DMS53 treated with DMSO at 0.1 percent for 48 hours (cell line): ENCODE results near the gene ACAP2.
"Not testable (repeated sequence)": the region's sequence is repeated elsewhere in the genome, so short reads cannot be mapped to it uniquely, and the experiment has no call there.

Experiments used
- DNase-seq: peaks from one replicate; lab custom pipeline; 2025; ENCODE audit not compliant: unreplicated experiment; lab: John Stamatoyannopoulos, UW

The ACAP2 gene

DNA sequence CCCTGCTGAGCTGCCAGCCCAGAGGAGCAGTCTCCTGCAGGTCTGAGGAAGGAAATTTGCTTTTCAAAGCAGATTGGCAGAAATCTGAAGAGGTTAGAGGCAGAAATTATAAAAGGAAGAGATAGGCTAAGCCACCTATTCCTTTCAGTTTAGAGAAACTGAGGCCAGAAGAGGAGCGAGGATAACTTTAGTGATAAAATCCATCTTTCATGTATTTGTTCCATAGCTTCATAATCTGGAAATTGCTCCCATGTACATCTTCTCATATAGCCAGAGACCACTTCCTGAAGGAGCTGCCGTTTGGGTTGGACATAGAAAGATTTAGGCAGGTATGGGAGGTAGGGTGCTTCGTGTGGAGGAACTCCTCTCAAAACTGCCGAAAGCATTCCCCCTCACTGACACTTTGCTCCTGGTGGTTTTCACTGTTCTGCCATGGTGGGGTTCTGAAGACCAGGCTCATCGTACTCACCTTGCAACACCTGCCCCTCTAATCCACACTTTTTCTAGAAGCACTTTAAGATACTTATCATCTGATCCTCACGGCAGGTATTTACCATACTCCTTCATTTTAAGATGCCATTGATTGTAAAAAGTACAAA, 670 bp upstream of the ACAP2 start:
- no peak for DNase-seq

DNA sequence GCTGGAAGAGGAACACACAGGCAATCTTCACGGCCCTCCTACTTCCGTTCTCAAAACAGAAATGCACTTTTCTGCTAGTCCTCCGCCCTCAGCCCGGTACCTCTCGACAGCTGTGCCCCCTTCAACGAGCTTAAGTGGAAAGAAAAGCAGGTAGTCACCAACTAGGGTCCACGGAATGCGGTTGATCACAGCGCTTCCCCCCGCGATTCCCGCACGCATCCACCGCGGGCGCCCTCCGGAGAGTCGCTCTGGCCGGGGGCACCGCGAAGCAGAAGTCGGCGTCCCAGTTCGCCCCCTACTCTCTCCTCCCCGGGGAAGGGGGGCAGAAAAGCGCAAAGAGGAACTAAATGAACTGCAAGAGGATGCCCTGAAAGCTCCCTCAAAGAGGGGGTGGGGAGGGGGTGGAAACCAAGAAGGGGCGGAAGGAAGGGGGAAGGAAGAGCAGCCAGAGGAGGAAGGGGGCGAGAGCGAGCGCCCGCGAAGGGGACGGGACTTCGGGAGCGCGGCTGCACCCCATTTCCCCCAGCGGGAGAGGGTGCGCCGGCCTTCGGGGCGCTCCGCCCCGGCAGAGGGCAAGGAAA, 738 bp downstream of the ACAP2 start:
- DNase-seq: no peak

DNA sequence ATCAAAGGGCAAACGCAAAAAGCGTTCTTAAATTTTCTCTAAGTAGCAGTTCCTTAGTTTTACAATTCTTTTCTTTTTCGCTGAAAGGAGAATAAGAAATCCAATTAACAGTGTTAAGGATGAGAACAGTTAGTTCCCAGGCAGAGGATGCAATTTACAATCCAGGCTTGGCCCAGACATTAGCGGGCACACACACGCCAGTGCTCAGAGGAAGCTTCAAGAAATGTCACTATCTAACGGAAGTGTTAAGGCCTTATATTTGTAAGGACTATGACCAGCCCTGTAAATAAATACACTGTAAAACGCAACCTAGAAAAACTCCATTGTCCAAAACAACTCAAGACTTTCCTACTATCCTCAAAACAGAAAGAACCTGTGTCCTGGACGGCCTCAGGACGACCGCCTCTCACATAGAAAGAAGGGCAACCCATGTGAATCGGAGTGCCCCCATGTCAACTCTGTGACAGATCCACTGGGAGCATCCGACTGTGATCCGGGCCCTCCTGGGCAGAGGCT, 1.3 kb downstream of the ACAP2 start:
- no peak for DNase-seq

DNA sequence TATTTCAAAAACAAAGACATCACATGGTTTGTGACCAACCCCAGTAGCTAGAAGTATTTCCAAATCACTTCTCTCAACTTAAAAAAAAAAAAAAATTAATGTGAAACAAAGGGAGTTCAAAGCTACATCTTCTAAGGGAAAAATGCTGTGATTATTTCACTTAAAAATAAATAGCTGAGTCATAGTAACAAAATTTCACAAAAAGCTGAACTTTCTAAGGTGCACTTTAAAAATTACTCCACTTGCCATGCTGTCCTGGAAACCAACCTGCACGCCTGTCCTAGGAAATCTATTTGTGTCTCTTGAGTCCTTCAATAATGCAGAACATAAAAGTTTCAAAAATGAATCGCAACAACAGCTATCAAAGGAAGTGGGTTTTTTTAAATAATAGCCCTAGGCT, 1.8 kb downstream of the ACAP2 start:
- no peak for DNase-seq

DNA sequence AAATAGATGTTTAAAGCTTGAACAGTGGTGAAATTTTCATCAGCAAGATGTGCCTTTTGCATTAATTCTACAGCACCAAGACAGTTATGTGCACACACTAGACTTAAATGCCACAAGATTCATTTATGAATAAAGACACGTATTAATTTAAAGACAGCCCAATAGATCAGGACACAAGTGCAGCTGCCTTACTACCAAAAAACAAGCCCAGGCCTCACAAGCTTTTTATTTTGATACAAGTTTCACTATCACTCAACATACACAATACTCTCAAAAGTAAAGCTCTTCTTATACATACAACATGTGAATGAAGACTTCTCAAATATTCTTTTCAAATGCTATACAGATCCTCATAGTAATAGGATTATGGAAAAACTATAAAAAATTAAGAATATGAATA, 2.4 kb downstream of the ACAP2 start:
- no peak for DNase-seq

DNA sequence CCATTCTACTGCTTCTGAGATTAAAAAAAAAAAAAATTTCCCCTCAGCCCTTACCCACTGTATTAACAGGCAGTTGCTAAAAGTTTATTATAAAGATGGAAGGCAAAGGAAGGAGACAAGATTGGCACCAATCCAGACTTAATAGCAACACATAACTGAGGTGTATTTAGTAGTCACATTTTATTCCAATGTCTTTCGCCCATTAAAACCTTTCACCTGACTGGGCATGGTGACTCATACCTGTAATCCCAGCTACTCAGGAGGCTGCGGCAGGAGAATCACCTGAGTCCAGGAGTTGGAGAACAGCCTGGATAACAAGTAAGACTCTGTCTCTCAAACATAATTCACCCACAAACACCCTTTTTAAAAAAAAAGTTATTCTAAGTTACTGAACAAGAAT, 4.4 kb downstream of the ACAP2 start:
- DNase-seq: no peak

DNA sequence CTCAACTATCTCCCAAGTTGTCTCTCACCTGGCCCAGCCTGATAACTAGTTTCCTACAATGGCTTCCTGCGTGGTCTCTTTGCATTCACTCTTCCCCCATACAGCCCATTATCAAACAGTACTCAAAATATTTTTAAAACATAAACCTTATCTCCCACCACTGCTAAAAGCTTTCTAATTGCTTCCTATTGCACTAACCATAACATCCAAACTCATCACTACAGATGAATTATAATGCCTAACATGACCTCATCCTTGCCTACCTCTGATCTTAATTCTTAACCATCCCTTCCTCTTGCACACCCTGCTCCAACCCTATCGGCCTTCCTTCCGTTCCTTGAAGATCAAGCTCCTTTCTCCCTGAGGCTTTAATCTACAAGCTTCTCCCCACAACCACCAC, 17.0 kb downstream of the ACAP2 start:
- no peak for DNase-seq

DNA sequence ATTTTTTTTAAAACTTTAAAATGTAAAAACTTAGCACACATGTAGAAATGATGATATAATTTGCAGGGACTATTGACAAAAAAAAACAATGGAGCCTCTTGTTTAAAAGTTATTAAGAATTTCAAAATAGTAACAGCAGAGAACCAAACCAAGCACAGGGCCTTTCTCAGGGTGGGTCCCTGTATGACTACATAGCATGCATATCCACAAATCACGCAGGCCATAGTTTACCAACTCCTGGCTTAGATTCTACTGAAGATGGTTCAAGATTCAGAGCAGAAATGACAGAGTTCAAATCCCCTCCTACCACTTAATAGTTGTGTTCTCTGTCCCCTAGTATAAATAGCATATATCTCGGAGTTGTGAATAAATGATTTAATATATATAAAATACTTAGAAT, 19.0 kb downstream of the ACAP2 start:
- no peak for DNase-seq

DNA sequence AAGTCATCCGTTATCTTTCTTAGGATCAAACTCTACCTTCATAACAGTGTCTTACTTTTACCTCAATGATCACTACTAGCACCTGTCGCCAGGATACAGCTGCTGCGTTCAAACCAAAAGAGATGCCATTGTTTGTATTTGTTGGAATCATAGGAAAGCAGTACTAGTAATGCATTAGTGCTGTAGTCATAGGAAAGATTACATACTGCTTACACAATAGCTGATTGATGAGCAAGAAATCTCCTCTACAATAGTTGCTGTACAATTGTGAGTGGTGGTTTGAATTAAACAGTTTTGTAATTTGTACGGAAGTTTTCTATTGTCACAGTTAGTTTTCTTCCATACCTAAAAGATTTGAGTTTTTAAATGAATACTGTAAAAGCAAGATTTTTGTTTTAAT, 21.4 kb downstream of the ACAP2 start:
- no peak for DNase-seq

DNA sequence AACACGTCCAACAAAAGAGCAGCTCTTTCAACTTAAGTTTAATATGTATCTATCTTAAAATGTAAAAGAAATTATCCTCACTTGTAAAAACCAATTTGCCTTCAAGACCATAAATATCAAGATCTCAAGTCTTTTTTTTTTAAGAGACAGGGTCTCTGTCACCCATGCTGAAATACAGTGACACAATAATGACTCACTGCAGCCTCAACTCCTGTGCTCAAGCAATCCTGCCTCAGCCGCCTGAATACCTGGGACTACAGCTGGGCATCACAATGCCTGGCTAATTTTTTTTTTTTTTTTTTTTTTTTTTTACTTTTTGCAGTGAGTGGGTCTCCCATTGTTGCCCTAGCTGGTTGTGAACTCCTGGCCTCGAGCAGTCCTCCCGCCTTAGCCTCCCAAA, 26.0 kb downstream of the ACAP2 start:
- DNase-seq: no peak

DNA sequence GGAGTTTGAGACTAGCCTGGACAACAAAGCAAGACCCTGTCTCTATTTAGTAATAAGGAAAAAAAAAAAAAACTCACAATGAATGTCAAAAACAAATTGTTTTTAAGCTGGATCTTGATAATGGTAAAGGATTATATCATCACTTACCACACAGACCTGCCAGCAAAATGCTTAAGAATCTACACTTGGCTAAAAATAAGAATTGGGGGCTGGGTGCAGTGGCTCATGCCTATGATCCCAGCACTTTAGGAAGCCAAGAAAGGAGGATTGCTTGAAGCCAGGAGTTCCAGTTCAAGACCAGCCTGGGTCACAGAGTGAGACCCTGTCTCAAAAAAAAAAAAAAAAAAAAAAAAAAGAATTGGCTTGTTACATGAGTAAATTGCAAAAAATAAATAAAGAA, 31.0 kb downstream of the ACAP2 start:
- no peak for DNase-seq

DNA sequence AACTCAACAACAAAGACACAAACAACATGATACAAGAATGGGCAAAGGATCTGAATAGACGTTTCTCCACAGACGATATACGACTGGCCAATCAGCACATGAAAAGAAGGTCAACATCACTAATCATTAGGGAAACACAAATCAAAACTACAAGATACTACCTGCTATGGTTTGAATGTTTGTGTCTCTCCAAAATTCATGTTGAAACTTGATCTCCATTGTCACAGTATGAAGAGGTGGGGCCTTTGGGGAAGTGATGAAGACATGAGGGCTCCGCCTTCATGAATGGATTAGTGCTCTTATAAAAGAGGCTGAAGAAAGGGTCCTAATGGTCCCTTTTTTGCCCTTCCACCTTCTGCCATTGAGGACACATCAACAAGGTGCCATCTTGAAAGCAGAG, 32.3 kb downstream of the ACAP2 start:
- no peak for DNase-seq

DNA sequence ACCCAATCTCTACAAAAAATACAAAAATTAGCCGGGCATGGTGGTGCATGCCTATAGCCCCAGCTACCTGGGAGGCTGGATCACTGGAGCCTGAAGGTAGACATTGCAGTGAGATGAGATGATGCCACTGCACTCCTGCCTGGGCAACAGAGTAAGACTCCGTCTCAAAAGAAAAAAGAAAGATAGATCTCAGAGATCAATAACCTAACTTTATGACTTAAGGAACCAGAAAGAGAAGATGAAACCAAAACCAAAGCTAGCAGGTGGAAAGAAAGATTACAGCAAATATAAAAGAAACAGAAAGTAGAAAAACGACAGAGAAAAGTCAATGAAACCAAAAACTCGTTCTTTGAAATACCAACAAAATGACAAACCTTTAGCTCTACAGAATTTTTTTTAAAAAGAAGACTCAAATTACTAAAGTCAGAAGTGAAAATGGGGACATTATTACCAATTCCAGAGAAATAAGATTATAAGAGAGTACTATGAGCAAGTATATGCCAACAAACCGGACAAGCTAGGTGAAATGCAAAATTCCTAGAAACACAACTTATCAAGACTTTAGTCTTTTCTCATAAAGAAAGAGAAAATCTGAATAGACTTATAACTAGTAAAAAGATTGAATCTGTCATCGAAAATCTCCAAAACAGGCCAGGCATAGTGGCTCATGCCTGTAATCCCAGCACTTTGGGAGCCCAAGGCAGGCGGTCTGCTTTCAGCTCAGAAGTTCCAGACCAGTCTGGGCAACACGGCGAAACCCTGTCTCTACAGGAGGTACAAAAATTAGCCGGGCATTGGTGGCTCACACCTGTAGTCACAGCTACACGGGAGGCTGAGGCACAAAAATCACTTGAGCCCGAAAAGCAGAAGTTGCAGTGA, 35.0 kb downstream of the ACAP2 start:
- no peak for DNase-seq

DNA sequence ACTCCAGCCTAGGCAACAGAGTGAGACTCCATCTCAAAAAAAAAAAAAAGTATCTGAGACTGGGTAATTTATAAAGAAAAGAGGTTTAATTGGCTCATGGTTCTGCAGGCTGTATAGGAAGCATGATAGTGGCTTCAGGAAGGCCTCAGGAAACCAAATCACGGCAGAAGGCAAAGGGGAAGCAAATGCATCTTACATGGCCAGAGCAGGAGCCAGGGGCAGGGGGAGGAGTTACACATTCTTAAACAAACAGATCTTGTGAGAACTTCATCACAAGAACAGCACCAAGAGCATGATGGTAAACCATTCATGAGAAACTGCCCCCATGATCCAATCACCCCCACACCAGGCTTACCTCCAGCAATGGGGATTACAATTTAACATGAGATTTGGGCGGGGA, 37.2 kb downstream of the ACAP2 start:
- no peak for DNase-seq

DNA sequence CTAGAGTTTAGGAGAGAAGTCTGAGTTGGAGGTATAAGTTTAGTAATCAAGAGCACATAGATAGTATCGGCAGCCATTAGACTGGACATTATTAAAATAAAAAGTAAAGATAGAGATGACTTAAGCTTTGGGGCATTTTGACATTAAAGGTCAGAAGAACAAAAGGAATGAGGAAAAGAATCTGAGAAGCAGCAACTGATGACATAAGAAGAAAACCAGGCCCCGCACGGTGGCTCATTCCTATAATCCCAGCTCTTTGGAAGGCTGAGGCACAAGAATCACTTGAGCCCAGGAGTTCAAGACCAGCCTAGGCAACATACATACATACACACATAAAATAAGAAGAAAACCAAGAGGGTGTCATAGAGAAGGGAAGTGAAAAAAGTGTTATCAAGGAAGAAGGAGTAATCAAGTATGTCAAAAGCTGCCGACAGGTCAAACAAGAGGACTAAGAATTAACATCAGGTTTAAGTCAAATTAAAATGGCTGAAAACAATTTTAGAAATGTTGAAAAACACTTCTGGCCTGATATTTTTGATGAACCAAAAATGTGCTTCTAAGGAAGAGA, 38.9 kb downstream of the ACAP2 start:
- no peak for DNase-seq

DNA sequence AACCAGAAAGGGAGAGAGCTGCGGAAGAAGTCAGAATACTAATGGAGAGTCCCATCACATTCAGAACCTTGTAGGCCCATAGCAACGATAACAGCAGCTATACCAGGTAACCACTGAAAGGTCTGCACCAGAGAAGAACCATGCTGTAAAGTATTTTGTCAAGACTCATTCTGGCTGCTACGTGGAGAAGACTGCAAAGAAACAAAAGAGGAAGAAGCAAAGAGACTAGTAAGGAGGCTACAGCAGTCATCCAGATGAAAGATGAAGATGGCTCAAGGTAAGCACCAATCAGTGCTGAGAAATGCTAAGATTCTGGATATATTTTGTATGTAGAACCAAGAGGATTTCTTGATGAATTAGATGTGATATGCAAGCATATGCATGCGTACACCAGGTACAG, 39.6 kb downstream of the ACAP2 start:
- no peak for DNase-seq

DNA sequence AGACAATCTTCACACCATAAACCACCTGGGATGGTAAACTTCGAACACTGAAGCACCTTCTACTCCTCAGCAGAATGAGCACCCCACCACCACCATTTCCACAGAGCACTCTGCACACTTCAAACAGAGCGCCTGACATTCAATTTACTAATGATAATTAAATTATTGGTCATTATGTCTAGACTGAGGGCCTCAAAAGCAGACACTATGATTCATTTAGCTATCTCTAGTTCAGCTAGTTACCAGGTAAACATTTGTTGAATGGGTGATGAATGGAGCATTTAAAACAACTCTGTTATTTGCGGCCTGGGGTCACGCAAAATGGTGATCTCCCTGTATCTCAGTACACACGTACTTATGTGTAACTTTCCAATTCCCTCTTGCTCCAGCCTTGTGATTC, 40.9 kb downstream of the ACAP2 start:
- no peak for DNase-seq

DNA sequence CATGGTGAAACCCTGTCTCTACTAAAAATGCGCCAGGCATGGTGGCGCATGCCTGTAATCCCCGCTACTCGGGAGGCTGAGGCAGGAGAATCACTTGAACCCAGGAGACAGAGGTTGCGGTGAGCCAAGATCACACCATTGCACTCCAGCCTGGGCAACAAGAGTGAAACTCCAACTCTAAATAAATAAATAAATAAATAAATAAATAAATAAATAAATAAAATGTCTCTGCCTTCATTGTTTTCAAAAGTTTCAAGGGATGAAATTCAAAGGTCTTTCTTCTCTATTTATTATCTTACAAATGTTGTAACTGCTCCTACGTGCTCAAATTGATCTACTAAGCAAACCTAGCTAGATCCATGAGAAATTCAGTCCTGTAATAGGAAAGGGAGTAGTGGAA, 44.4 kb downstream of the ACAP2 start:
- not testable (repeated sequence) for DNase-seq

DNA sequence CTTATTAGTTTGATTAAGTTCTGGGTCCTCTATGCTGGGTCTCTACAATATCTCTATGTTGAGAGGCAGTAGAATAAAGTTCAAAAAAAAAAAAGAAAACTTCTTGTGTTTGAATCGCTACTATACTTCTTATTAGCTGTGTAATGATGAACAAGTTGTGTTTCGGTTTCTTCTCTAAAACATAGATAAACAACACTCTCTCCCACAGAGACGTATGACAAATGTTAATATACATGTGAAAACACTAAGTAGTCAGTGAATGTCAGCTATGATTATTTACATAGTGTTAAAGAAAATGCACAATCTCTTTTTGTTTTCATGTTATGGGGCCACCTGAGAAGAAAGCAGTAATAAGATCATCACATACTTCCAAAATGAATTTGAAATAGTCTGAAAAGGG, 45.3 kb downstream of the ACAP2 start:
- no peak for DNase-seq

DNA sequence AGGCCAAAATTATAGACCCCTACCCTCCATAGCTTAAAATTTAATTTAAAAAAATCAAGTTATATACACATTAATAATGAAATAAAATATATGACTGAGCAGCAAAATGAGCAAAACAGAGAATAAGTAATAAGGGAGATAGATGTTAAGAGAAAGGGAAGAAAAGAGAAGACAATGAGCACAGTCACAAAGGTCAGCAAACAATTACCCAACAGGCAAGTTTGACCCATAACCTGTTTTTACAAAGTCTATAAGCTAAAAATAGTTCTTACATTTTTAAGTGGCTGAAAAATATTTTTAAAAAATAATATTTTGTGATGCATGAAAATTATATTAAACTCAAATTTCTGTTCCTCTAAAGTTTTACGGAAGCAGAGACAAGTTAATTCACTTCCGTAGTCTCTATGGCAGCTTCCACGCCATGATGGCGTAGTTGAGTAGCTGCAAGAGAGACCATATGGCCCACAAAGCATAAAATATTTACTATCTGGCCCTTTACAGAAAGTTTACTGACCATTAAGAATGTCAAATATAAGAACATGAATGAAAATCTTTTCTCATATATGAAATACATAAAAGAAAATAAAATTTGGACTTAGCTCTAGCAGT, 47.5 kb downstream of the ACAP2 start:
- no peak for DNase-seq

DNA sequence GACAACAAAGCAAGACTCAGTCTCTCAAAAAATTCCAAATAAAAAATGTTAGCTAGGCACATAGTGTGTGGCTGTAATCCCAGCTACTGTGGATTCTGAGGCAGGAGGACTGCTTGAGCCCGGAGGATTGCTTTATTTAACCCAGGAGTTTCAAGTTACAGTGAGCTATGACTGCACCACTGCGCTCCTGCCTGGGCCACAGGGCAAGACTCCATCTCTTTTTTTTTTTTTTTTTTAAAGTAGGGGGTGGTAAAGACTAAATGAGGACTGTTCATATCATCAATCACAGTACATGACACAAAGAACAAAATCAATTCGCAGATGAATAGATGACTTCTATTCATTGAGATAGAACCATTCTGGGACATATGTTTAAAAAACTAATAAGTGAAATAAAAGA, 48.1 kb downstream of the ACAP2 start:
- no peak for DNase-seq

DNA sequence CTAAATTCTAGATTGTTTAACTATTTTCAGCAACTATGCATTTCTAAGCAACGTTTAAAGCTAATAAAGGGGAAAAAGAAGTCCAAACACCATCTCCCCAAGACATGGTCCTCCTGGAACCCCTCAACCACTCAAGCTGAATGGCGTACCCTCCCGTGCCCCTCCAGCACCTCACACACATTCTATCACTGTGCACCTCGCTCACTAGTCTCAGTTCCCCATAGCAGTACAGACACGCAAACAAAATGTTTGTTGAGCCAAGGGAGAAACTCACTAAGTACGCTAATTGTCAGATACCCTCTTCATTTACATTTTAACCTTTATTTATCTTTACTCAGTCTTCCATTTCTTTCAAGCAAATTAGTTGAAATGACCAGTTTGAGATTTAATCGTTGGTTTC, 48.8 kb downstream of the ACAP2 start:
- no peak for DNase-seq
